HG02571 (cell line): ENCODE data around the gene MYO5A.
"Not testable (repeated sequence)": the region's sequence is repeated elsewhere in the genome, so short reads cannot be mapped to it uniquely, and the experiment has no call there.

ENCODE experiments used
- ATAC-seq: cut with Tn5 transposase; IDR thresholded peaks from one replicate; pipeline ENCODE4 v1.9.1; 2021; ENCODE audit warnings: mild to moderate bottlenecking, moderate library complexity; ENCODE audit not compliant: unreplicated experiment

Gene MYO5A

DNA sequence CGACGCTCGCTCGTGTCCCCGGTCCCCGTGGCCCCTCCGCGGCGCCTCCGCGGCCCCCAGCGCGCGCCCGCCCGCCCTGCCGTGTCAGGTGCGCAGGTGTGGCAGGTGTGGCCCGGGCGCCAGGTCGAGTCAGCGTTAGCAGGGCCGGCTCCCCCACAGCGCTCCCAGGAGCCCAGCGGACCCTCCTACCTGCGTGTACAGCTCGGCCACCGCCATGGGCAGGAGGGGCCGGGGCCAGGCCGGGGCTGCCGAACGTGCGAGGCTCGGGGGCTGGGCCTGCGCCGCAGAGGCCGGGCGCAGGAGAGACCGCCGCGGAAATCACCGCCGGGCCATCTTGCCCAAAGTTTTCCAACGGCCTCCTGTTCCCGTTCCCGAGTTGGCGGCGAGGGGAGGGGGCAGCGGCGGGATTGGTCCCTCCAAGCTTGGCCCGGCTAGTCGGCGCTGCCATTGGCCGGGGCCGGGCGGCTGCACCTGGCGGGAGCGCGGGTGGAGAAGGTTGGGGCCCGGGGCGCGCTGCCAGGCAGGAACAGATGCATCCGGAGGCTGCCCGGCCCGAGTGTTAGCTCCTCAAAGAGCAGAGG is 233.2 kb downstream of the MYO5A start, which contains the start of gene MYO5C:
Gene MYO5C, minus strand, starts transcription at position 384 of the 581 bp plus-strand sequence. Its CDS starts 168 bp downstream, at position 216.
- no peak for ATAC-seq

DNA sequence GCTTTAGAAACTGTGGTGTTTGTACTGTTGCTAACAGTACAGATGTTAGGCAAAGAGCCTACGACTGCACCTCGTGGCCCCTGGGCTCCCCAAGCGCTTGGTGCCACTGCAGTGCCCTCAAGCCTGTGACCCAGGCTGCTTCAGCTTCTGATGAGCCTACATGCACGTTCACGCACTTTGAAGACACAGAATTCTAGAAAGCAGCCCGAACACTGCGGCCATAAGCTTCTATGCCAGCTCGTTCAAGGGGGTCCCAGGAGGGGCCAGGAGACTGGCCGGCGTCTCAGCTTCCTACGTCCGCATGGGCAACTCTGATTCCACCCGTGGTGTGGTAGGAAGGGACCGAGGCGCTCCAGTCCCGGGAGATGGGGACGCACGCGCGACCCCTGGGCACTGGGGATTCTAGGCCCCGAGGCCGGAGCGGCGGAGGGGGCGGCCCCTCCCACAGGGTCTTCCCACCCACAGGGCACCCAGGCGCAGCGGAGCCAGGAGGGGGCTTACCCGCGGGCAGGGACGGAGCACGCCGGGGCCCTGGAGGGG is 233.7 kb downstream of the MYO5A start:
- no peak for ATAC-seq

DNA sequence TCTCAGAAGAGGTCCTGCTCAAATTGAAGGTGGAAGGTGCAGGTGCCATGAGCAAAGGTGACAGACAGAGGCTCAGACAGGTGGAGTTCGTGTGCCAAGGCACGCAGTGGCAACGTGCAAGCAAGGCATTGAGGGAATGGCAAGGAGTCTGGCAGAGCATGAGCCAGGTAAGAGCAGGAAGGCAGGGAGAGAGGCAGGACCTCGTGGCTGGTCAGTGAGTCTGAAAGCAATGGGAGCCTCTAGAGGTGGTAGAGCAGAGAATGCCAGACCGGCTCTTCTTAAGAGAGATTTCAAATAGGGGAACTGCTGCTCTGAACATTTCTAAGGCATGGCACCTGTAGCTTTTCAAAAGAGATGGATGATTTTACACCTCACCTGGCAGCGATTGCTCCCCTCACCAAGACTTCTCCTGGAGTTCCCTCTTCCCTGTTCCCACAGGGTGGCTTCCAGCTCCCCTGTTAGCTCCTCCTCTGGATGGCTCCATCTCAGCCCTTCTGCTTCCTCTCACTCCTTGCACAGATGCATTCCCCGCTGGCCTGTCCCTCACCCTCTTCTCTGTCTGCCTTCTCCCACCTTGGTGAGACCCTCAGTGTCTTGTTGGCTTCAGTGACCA is 235.8 kb downstream of the MYO5A start:
- ATAC-seq: no peak

DNA sequence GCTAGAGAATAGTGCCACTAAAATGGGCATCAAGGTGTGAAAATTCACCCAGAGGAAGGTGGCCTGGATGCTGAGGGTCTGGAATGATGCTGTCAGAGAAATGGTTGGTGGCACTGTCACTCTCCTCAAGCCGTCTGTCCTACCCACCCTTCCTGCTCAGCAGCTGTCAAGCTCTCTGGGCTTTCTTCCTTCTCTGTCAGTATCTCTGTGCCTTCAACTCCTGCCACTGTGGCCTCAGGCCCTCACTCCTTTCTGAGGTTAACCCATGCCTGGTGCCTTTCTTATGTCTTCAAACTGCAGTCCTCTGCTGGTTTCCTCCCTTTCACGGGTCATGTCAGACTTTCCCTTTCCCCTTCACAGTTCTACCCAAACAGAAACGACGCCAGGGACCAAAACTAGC is 237.5 kb downstream of the MYO5A start:
- peak; percentile 47 for ATAC-seq

DNA sequence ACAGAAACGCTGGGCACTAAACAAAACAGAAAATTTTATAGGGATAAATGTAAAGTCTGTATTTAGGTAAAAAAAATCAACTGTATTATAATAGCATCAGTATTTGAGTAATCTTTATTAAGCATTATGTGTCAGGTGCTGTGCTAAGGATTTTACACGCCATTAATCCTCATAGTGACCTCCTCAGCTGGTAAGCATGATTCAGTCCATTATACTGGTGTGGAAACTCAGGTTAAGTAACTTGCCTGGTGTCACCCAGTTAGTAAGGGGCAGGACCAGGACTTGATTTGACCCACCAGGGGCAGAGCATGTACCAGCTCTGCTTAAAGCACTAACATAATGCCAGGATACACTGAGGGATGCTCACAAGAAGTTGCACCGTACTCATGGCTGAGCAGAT is 237.9 kb downstream of the MYO5A start:
- ATAC-seq: peak; percentile 2

DNA sequence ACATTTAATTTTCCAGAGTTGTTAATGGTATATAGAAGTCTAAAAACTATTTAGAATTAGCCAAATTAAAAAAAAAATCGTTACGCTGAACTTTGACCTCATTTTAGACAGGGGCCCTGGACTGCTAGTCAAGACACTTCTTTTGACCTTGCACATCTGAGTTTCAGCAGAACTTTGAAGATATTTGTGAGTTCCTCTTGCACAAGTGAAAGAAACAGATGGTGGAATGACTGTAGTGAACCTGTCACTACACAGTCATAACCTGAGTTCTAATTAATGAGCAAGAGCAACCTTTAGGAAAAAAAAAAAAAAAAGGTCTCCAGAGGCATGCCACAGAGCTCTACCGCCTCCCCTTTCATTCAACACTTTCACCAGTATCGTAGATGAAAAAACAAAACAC is 238.4 kb downstream of the MYO5A start:
- no peak for ATAC-seq

DNA sequence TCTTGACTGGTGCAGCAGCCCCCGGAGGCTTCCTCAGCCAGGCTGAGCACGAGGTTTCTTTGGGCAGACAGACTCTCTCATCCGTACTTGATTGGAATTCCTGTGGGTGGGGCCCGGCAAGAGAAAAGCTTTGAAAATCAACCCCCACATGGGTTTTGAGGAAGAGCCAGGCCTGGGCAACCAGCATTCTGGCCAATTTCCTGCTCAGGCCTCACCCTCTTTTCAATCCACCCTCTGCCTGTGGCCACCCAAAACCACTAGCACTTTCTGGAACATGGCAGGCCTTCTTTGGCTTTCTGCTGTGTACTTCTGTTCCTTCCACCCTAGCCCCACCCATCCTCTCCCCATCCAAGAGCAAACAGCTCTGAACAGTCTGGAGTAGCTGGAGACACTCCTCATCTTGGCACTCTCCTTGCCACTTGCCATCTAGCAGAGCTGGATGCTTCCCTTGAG is 239.0 kb downstream of the MYO5A start:
- no peak for ATAC-seq

DNA sequence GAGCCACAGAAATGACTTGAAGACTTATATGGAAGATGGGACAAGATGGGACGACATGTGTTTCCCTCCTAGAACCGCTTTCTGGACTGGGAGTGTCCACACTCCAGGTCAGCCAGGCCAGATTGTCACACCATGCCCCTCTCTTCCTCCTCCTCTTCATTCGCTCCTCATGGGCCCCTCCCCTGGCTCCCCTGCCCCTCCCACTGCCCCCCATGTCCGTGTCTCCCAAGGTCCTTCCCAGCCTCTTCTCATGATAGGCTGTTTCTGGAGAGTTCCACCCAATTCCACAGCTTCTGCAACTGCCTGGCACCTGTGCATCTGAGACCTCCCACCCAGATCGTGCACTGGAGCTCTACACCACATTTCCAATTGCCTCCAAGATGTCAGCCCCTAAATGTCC is 239.7 kb downstream of the MYO5A start:
- ATAC-seq: no peak

DNA sequence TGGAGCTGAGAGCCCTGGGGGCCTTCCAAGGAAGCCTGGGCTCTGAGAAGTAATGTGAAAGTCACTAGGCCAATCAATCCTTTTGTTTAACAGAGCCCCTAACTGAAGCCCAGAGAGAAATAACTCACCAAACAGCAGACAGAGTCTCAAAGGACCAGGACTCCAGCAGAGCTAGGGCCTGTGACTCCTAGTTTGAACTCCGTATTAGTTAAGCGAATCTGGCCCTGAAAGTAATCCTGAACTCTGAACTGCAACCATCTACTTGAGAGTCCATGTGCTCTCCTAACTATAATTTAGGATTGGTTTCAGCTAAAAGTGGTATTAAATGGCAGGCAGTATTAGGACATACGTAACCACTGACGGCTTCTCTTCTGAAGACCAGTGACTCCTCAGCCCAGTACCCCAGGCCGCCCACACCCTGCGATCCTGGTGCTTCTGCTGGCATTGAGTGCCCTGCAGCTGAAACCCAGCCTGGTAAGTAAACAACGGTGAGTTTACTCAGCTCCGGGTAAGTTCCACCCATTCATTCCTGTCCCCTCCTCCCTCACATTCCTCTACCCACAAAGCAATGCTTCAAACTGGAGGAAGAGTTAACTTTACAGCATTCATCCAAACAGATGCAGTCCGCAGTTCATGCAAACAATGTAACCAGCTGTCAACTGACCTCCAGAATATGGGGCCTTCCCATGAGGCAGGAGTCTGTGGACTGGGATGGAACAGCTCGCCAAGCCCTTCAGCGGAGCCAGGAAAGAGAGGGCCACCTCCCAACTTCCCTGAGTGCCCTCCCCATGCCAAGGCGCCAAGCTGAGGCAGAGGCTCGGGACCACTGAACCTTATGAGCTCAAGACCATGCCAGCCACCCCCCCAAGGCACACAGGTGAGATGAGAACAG is 240.4 kb downstream of the MYO5A start:
- no peak for ATAC-seq

DNA sequence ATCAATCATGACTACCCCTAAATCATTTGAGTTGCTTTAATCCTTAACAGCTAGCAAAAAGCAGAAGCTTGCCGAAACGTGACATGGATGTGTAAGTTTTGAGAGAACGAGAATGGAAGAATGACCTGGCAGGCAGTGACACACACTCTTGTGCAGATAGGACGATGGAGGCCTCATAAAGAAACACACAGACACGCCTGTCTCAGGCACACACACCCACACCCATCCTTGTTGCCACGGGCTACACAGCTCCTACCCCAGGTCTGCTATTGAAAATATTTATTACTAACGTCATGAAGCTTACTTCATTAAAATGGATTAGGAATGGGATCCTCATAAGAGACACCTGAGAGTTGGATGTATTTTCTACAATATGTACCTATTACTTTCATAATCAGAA is 241.6 kb downstream of the MYO5A start:
- no peak for ATAC-seq

DNA sequence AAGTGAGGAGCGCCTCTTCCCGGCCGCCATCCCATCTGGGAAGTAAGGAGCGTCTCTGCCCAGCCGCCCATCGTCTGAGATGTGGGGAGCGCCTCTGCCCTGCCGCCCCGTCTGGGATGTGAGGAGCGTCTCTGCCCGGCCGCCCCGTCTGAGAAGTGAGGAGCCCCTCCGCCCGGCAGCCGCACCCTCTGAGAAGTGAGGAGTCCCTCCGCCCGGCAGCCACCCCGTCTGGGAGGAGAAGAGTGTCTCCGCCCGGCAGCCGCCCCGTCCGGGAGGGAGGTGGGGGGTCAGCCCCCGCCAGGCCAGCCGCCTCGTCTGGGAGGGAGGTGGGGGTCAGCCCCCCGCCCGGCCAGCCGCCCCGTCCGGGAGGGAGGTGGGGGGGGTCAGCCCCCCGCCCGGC is 242.7 kb downstream of the MYO5A start:
- ATAC-seq: not testable (repeated sequence)

DNA sequence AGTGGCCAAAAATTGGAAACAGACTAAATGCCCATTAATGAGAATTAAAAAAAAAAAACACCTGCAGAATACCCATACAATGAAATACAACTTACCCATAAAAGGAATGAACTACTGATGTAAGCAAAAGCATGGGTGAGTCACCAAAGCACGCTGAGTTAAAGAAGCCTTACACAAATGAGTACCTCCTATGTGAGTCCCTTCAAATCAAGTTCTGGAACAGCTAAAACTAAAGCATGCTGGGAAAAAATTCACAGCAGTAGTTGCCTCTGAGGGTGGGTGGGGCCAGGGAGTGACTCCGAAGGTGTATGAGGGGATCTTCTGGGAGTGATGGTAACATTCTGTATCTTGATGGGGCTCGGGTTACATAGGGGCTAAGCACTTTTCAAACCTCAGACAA is 244.5 kb downstream of the MYO5A start:
- no peak for ATAC-seq

DNA sequence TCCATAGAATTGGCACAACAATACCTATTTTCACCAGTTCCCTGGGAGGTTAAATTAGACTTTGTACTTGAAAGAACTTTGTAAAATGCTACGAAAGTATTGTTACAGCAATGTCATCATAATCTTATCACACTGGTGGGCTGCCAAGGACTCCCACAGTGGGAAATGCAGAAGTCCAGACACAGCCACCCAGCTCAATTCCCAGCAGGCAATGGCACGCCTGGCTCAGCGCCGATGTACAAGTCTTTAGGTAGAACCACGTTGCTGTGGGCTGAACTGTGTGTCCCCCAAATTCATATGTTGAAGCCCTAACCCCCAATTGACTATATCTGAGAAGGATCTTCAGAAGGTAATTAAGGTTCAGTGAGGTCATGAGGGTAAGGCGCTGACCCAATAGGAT is 245.4 kb downstream of the MYO5A start:
- no peak for ATAC-seq

DNA sequence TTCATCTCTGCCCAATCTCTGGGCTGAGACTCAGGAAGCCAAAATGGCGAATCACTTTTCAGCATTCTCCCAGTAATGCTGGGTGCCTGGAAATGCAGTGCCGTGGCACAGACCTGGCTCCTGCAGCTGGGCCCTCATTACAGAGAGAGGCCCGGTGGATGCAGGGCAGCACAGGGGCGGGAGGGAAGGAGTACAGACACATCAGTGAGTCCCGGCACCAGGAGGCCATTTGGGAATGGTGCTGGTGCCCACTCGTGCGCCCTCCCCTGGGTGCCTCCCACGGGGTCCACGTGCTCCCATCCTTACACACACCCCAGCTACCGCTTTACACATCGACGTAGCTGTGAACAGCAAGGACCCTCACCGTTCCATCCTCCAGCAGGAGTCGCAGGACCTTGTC is 246.3 kb downstream of the MYO5A start:
- no peak for ATAC-seq

DNA sequence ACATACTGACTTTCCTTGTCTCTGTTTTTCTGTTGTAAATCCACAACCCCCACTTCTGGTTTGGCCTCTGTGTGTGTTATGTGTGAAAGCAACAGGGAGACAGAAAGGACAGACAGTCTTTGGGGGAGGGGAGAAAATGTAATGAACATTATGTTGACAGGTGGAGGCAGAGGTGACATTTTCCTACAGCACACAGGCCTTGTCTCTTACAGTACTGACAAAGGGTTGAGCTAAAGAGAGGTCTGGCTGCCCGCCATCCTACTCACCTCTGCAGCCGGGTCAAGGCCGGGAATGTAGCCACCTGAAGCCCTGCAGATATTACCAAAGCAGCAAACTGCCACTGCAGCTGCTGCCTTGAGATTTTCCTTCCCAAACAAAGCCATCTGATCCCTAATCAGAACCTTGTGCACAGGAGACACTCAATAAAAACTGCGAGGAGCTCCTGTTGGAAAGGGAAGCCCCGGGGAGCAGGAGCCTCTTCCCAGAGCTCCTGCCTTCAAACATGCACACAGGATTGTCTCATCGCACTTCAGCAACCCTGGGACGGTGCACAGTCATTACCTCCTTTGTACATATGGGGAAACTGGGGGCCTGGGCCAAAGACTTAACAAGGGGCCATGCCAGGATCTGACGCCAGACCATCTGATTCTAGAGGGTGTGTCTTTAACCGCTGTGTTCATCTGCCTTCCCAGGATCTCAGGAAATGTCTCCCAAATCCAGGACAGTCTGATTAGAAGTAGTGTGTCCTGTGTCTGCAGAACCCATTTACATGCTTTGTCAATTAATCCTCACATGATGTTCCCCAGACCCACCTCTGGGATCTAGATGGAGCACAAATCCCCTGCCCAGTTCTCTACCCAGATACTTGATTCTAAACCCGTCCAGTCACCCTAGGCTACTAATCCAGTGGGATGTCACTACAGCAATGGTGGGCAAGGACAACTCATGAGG is 247.3 kb downstream of the MYO5A start:
- ATAC-seq: no peak

DNA sequence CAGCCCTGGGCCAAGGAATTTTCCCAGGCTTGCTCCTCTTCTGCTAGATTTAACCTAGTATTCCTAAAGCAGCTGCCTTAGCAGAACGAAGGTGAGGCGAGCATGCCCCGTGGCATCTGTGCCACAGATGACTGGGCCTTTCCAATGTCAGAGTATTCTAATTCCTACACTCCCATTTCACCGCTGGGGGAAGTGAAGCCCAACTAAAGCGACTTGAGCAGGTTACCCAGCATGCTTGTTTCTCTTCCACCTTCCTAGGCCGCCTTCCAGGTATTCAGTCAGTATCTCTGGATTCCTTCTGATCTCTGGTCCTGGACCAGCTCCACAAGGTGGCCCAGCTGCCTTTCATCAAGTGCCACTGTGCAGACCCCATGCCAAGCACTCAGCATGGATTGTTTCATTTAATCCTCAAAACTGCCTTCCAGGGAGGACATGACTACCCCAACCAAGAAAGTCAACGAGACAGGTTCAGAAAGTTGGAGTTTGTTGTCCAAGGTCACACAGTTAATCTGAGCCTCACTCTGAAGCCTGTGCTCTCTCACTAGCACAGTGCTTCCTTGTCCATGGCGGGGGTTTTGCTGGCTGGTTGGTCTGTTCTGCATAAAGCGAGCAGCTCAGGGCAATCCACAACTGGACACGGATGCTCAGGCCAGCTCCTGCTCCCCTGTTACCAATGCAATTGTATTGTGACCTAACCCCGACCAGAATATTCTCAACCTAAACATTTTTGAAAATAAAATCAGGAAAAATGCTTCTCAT is 248.2 kb downstream of the MYO5A start:
- no peak for ATAC-seq

DNA sequence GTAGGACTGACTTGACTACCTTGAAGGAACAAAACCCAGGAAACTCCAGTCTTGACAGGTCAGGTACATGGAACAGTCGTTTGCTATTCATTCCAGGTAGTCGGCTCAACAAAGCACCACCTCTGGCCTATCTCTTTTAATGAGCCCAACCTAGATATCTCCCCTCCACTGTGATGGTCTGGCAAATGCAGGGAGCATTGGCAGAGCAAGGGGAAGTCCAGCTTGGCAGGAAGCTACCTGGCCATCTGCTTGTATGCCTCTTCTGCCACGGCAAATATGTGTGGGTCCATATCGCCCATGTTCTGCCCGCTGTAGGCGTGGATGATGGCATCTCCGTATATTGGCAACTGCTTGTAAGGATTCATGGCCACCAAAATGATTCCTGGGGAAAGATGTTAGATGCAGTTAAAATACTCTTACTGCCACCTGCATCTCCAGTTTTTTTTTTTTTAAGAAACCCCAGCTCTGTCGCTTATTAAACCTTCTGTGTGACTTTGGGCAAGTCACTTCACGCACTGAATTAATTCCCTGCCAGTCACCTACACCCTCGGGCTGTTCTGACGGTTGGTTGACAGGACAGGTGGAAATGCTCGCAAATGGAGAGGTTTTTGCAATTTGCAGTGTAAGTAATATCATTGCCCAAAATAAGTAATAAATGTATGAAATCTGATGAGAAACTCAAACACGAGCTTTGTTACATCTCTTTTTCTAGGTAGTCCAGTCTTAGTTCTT is 249.9 kb downstream of the MYO5A start:
- no peak for ATAC-seq

DNA sequence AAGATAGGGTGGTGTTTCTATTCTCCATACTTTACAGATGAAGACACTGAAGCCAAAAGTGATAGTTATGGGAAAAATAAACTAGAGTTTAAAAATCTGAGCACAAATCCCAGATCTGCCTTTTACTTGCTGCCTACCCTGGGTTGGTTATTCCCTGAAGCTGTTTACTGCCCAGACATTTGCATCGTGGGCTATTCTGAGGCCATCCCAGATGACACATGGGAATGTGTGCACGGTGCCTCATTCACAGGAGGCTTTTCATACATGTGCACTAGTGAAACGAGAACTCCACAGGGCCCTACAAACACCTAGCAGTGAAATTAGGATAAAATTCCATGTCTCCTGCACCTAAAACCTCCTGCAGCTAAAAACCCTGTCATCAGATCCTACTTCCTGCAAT is 250.5 kb downstream of the MYO5A start:
- ATAC-seq: no peak

DNA sequence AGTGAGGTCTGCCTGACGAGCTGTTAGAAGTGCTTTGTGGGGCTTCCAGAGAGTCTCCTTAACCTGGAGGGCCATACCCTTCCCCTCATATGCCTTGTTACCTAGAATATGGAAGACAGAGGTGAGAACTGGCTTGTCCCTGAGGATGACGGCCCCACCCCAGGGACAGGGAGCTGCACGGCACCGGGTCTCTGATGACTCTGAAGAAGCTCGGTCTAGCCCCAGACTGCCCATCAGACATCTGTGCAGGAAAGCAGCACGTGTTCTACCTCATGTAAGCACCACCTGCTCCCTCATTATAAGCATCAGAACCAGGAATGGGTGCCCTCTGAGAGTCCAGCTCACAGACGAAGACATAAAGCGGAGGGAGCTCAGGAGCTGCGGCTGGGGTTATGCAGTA is 251.1 kb downstream of the MYO5A start:
- ATAC-seq: no peak
